Peyer's patch (tissue), 4 donors: ENCODE measurements around the gene KCTD4. TPM values are rescaled to one million over a fixed set of nuclear protein-coding genes. Genes with fewer than 3 reads are reported as not detected.

Experiments used
- DNase-seq, 3 donors: peaks; one replicate each; pipeline ENCODE4 v3.0.0-alpha.2; 2017 to 2019
- H3K27ac ChIP-seq, 4 donors: fragments of 200-600 bp; sonication (generic); one replicate each; pipeline ENCODE4 v1.5.1; 2016 to 2019
- H3K27me3 ChIP-seq, 2 donors: fragments of 200-600 bp; sonication (generic); one replicate each; pipeline ENCODE4 v1.5.1; 2019
- H3K36me3 ChIP-seq, 3 donors: fragments of 200-600 bp; sonication (generic); one replicate each; pipeline ENCODE4 v1.5.1; 2016 to 2019
- H3K4me1 ChIP-seq, 4 donors: fragments of 200-600 bp; sonication (generic); one replicate each; pipeline ENCODE4 v1.5.1; 2016 to 2019
- H3K4me3 ChIP-seq, 4 donors: fragments of 200-600 bp; sonication (generic); 1 replicate in 3 of 4; 2 replicates in 1 of 4; pipeline ENCODE4 v1.5.1; 2016 to 2019; ENCODE audit warnings: mild to moderate bottlenecking in 1 of 4
- H3K9me3 ChIP-seq, 4 donors: fragments of 200-600 bp; sonication (generic); one replicate each; pipeline ENCODE4 v1.5.1; 2016 to 2019; ENCODE audit warnings: mild to moderate bottlenecking in 1 of 4
- POLR2A ChIP-seq, 2 donors: fragments of 450-650 bp; IDR thresholded peaks; one replicate each; pipeline ENCODE4 v1.5.1; 2017; ENCODE audit warnings: antibody characterized with exemption in 2 of 2, mild to moderate bottlenecking in 2 of 2, moderate library complexity in 2 of 2
- total RNA-seq, 4 donors: library from RNA; depleted of rRNA; stranded (reverse); fragments of >200 nt; gene quantifications; one replicate each; pipeline ENCODE4 v1.1.0, GENCODE V29; 2016
- TF ChIP-seq, protein P1 (sequence below), 6 experiments: fragments of 450-650 bp in 4 of 6; fragments of 200-600 bp in 2 of 6; sonication (generic) in 1 of 6; IDR thresholded peaks; one replicate each; pipeline ENCODE4 v1.5.1; 2017 to 2019; ENCODE audit warnings: antibody characterized with exemption in 6 of 6, mild to moderate bottlenecking in 3 of 6, moderate library complexity in 1 of 6

KCTD4 gene
- total RNA-seq, 4 donors from 2014 or later, result 0.35 TPM; not detected in 3

DNA sequence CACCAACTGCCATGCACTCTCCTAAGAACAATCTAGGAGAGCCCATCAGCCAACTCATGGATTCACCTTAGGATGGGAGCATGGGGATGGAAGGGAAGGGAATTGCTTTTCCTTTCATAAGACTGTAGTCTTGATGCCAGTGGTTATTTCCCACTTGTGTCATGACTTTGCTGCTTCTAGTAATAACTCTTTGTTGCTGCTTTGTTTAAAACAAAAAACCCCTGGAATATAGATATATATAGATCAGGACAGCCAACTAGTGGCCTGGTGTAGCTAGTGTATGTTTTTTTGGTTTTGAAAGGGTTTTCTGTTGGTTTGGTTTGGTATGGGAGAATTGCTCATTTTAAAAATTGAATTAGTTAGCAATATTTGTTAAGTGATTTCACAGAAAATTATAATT lies 39.3 kb upstream of the KCTD4 start:
- Histone ChIP-seq H3K4me1 (peaks cover 0 to 12% (median 0%) of the 10 kb centered on the region in 4 donors), H3K27me3 (no peaks in the 10 kb centered on the region), H3K9me3 (no peaks in the 10 kb centered on the region), H3K4me3 (no peak overlapping the region), H3K27ac (no peak overlapping the region), H3K36me3 (no peaks in the 10 kb centered on the region)
- TF ChIP-seq POLR2A (IDR thresholded peaks at IDR 0.05), result no peak
- TF ChIP-seq, protein P1, sequence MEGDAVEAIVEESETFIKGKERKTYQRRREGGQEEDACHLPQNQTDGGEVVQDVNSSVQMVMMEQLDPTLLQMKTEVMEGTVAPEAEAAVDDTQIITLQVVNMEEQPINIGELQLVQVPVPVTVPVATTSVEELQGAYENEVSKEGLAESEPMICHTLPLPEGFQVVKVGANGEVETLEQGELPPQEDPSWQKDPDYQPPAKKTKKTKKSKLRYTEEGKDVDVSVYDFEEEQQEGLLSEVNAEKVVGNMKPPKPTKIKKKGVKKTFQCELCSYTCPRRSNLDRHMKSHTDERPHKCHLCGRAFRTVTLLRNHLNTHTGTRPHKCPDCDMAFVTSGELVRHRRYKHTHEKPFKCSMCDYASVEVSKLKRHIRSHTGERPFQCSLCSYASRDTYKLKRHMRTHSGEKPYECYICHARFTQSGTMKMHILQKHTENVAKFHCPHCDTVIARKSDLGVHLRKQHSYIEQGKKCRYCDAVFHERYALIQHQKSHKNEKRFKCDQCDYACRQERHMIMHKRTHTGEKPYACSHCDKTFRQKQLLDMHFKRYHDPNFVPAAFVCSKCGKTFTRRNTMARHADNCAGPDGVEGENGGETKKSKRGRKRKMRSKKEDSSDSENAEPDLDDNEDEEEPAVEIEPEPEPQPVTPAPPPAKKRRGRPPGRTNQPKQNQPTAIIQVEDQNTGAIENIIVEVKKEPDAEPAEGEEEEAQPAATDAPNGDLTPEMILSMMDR (IDR thresholded peaks at IDR 0.05), result no peak
- DNase-seq, result no peak

DNA sequence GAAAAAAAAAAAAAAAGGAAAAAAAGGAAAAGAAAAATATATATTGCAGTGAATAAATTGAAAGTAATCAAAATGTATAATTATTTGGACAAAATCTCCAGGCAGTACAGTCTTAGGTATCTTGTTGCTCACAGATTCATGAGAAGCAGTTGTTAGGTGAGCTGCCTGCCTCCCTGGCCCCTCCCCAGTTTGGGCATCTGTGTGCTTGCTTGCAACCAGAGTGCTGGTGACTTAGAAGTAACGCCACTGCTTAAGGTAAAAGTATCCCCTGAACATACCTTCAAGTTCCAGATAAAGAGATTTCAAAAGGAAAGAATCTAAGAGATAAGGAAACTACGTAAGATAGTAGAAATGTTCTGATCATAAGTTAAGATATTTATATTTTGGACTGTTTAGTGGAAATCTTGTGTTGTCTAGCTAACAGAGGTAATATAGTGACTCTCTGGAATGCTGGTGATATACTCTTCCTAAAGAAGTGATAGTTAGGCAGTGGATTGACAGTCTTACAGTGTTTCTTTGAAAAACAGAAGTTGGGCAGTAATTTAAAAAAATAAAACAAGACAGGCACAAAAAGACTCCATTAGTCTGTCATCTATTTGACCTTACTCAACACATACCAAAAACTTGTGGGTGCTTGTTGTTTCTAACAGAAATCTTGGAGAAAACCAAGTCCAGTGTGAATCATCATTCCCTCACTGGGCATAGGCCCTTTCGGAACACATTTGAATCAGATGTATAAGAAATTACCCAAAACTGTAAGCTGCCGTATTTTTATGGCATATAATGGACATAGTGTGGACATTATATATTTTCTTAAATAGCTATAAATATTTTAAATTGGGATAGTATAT lies 38.3 kb upstream of the KCTD4 start:
- H3K9me3 ChIP-seq, result no peaks in the 10 kb centered on the region

DNA sequence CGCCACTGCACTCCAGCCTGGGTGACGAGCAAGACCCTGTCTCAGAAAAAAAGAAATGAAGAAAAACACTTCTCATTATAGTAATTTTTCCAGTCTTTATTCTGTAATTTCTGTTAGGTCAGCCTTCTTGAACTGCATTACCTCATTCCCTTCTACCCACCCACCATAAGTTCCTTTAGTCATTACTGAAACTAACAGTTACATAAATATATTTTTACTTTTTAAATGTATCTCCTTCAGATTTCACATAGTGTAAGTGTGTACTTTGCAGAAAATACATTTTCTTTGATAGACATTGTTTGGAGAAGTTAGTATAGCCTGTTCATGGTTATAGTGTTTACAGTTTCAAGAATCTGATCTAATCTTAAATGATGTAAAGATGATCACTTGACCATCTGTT lies 31.7 kb upstream of the KCTD4 start:
- Histone ChIP-seq H3K27me3 (no peaks in the 10 kb centered on the region), H3K36me3 (no peaks in the 10 kb centered on the region), H3K4me1 (no peaks in the 10 kb centered on the region), H3K4me3 (no peak overlapping the region), H3K9me3 (no peaks in the 10 kb centered on the region), H3K27ac (no peak overlapping the region)
- TF ChIP-seq POLR2A (IDR thresholded peaks at IDR 0.05), result no peak
- TF ChIP-seq, protein P1 (IDR thresholded peaks at IDR 0.05), result no peak
- DNase-seq, result no peak

More for the DNA sequence above, 38.3 kb upstream of the KCTD4 start:
- Histone ChIP-seq H3K27me3 (no peaks in the 10 kb centered on the region), H3K27ac (no peak overlapping the region), H3K36me3 (no peaks in the 10 kb centered on the region), H3K4me1 (peaks cover 0 to 12% (median 0%) of the 10 kb centered on the region in 4 donors), H3K4me3 (no peak overlapping the region)
- DNase-seq, result no peak
- no peak for TF ChIP-seq POLR2A (IDR thresholded peaks at IDR 0.05)
- TF ChIP-seq, protein P1 (IDR thresholded peaks at IDR 0.05), result no peak

DNA sequence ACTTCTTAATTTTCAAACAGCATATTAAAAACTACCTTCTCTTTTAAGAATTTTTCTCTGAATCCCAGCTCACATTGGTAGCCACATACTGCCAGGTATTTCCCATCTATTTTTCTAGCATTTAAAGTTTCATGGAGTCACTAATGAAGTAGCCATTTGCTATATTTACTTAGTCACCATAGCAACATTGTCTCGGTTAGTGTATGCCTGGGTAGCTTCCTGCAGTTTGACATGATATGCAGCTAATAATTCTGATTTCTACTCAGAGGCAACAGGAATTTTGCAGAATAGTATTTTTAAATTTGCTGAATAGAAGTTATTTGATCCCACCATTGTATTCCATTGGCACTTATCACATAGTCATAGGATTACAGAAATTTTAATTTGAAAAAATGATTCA lies 30.9 kb upstream of the KCTD4 start:
- Histone ChIP-seq H3K4me3 (no peak overlapping the region), H3K9me3 (no peaks in the 10 kb centered on the region), H3K4me1 (no peaks in the 10 kb centered on the region), H3K36me3 (no peaks in the 10 kb centered on the region), H3K27ac (no peak overlapping the region), H3K27me3 (no peaks in the 10 kb centered on the region)
- no peak for TF ChIP-seq POLR2A (IDR thresholded peaks at IDR 0.05)
- TF ChIP-seq, protein P1 (IDR thresholded peaks at IDR 0.05), result no peak
- DNase-seq, result no peak

DNA sequence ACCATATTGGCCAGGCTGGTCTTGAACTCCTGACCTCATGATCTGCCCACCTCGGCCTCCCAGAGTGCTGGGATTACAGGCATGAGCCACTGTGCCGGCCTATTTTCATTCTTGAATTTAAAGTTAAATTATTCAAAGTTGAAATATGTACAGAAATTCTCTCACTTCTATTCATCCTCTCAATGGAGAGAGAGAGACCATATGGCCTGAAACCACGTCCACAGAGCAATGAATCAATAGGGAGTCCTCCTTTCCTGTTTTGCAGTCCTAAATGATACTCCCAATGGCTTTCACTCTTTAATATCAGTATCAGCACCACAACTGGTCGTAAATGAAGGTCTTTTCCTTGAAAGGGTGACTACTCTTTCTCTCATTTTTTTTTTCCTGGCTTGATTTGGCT lies 30.5 kb upstream of the KCTD4 start:
- no peak overlapping the region for H3K27ac ChIP-seq
- no peaks in the 10 kb centered on the region for H3K4me1 ChIP-seq
- H3K27me3 ChIP-seq, result no peaks in the 10 kb centered on the region
- DNase-seq, result no peak
- H3K4me3 ChIP-seq, result no peak overlapping the region
- TF ChIP-seq POLR2A (IDR thresholded peaks at IDR 0.05), result no peak
- TF ChIP-seq, protein P1 (IDR thresholded peaks at IDR 0.05), result no peak
- H3K36me3 ChIP-seq, result no peaks in the 10 kb centered on the region
- H3K9me3 ChIP-seq, result no peaks in the 10 kb centered on the region
